ENCODE measurements around the gene SCO2. TPM values are rescaled to one million over a fixed set of nuclear protein-coding genes. Genes with fewer than 3 reads are reported as not detected.

The SCO2 gene
- total and polyA plus RNA-seq, 10 of the 15 experiments (the other 5 are each of a cell fraction or from before 2014, with no cell fraction given), result 0.18 to 16.0 (median 2.4) TPM; not detected in 1

DNA sequence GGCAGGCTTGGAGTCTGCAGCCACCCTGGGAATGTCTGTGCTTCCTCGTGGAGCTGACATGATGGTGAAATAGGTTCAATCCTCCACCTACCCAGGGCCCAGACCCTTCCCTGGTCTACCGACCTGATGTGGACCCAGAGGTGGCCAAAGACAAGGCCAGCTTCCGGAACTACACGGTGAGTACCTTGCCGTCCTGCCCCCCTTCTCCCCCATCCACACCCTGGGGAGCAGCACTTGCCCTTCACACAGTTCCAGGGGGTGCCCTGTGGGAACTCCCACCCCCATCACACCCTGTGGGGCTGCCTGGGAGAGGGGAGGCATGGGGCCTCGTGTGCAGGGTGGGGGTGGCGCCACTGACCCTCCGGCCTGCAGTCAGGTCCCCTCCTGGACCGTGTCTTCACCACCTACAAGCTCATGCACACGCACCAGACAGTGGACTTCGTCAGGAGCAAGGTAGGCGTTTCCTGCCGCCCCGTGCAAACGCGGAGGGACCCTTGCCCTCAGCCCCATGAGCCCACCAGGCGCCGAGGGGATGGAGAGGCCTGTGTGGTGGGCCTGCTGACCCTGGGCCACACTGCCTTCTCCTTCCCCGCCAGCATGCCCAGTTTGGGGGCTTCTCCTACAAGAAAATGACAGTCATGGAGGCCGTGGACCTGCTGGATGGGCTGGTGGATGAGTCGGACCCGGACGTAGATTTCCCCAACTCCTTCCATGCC lies 38.0 kb downstream of the SCO2 start:
- H3K9ac ChIP-seq (ENCODE audit: control insufficient read depth, insufficient read depth, low read length), result no peak overlapping the region
- ChIA-PET SMC1A (ENCODE audit: uncharacterized antibody, unreplicated experiment) (no interaction called here), RAD21 (ENCODE audit: unreplicated experiment) (no interaction called here), CTCF (interaction anchor here (0.5 to 4.1 kb wide), 3 partner anchors 10 to 508 kb away, joined by 3 to 29 read pairs (median 7); no protein-coding TSS in a partner anchor), POLR2A (interaction anchor here (0.6 kb wide), 1 partner anchor 12 kb away, joined by 4 read pairs; no protein-coding TSS in a partner anchor)
- no peaks in the 10 kb centered on the region for H3K9me3 ChIP-seq (replicated peaks; ENCODE audit: control insufficient read depth, insufficient read depth, low read length)
- DNase-seq (ENCODE audit: low read depth, low spot score) (no peak), FAIRE-seq (no peak), ATAC-seq (peak; percentile 6; the same call in 2 of the 3 replicates)
- in situ Hi-C loops (cut with MboI) (no loop called here), intact Hi-C loops (cut with micrococcal nuclease; ENCODE audit: unreplicated experiment) (no loop called here)
- no peaks in the 10 kb centered on the region for H3K27me3 ChIP-seq (replicated peaks in 1 of 2; ENCODE audit: control insufficient read depth in 2 of 2, insufficient read depth in 2 of 2, low read length in 1 of 2)
- no peak overlapping the region; the same call in 1 of the 2 replicates for H2AFZ ChIP-seq (ENCODE audit: control insufficient read depth, low read depth, low read length)
- BruUV-seq (replicated peaks), result no TSS peak
- no peak overlapping the region for H3K27ac ChIP-seq (ENCODE audit: control insufficient read depth, insufficient read depth)
- no peaks in the 10 kb centered on the region for H3K79me2 ChIP-seq (ENCODE audit: control insufficient read depth, insufficient read depth, low read length)
- TF ChIP-seq, protein P1, sequence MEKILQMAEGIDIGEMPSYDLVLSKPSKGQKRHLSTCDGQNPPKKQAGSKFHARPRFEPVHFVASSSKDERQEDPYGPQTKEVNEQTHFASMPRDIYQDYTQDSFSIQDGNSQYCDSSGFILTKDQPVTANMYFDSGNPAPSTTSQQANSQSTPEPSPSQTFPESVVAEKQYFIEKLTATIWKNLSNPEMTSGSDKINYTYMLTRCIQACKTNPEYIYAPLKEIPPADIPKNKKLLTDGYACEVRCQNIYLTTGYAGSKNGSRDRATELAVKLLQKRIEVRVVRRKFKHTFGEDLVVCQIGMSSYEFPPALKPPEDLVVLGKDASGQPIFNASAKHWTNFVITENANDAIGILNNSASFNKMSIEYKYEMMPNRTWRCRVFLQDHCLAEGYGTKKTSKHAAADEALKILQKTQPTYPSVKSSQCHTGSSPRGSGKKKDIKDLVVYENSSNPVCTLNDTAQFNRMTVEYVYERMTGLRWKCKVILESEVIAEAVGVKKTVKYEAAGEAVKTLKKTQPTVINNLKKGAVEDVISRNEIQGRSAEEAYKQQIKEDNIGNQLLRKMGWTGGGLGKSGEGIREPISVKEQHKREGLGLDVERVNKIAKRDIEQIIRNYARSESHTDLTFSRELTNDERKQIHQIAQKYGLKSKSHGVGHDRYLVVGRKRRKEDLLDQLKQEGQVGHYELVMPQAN (conservative IDR thresholded peaks at IDR 0.05), result no peak
- TF ChIP-seq WRNIP1 (IDR thresholded peaks at IDR 0.05; ENCODE audit: borderline replicate concordance, low read depth, low read length), result no peak
- no peak for TF ChIP-seq NR2C2 (IDR thresholded peaks at IDR 0.05; ENCODE audit: borderline replicate concordance, control insufficient read depth, insufficient read length, low read depth)
- no peak for TF ChIP-seq EED (IDR thresholded peaks at IDR 0.05; ENCODE audit: low read depth)
- TF ChIP-seq, protein P2, sequence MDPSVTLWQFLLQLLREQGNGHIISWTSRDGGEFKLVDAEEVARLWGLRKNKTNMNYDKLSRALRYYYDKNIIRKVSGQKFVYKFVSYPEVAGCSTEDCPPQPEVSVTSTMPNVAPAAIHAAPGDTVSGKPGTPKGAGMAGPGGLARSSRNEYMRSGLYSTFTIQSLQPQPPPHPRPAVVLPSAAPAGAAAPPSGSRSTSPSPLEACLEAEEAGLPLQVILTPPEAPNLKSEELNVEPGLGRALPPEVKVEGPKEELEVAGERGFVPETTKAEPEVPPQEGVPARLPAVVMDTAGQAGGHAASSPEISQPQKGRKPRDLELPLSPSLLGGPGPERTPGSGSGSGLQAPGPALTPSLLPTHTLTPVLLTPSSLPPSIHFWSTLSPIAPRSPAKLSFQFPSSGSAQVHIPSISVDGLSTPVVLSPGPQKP (IDR thresholded peaks at IDR 0.05; ENCODE audit: low read depth, low read length), result no peak
- TF ChIP-seq NRF1 (conservative IDR thresholded peaks at IDR 0.05; ENCODE audit: low read depth, low read length), result no peak
- TF ChIP-seq BACH1 (IDR thresholded peaks at IDR 0.05; ENCODE audit: borderline replicate concordance), result no peak
- no peak for TF ChIP-seq SIX5 (IDR thresholded peaks at IDR 0.05; ENCODE audit: low read depth, low read length, severe bottlenecking)
- TF ChIP-seq MYC (IDR thresholded peaks at IDR 0.05; ENCODE audit: insufficient read depth, insufficient read length, insufficient replicate concordance, low read length, severe bottlenecking), result no peak
- TF ChIP-seq, protein P3, sequence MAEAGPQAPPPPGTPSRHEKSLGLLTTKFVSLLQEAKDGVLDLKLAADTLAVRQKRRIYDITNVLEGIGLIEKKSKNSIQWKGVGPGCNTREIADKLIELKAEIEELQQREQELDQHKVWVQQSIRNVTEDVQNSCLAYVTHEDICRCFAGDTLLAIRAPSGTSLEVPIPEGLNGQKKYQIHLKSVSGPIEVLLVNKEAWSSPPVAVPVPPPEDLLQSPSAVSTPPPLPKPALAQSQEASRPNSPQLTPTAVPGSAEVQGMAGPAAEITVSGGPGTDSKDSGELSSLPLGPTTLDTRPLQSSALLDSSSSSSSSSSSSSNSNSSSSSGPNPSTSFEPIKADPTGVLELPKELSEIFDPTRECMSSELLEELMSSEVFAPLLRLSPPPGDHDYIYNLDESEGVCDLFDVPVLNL (IDR thresholded peaks at IDR 0.05; ENCODE audit: low read depth, low read length), result no peak
- no peak for TF ChIP-seq FOXK2 (IDR thresholded peaks at IDR 0.05)
- H3K4me1 ChIP-seq (ENCODE audit: control insufficient read depth, insufficient read depth, low read length), result peaks cover 5% of the 10 kb centered on the region
- no peak overlapping the region for H3K4me2 ChIP-seq (ENCODE audit: control insufficient read depth, insufficient read depth)
- no peaks in the 10 kb centered on the region for H3K36me3 ChIP-seq (ENCODE audit: control insufficient read depth in 2 of 2, insufficient read depth in 2 of 2, low read length in 1 of 2)
- no peaks in the 10 kb centered on the region for H4K20me1 ChIP-seq (ENCODE audit: control insufficient read depth, insufficient read depth)
- no peak overlapping the region for H3K4me3 ChIP-seq
- WGBS (ENCODE audit: insufficient coverage, insufficient replicate concordance, low lambda C conversion rate, missing lambda C conversion rate), result 49% methylated on average over 23 of the region's 23 CpGs

Data from GM12878 (cell line).